Measurements from ENCODE around the gene DOK1. TPM values are rescaled to one million over a fixed set of nuclear protein-coding genes. Genes with fewer than 3 reads are reported as not detected.

DOK1 gene
- total RNA-seq, 1 experiment from 2014 or later, result 2.1 TPM

GRCh38 chr2:74597410-74597809 is 42.9 kb downstream of the DOK1 start:
- no peaks in the 10 kb centered on the region for H3K4me1 Mint-ChIP-seq (ENCODE audit: low read depth, unreplicated experiment)
- CTCF ChIA-PET, result no interaction called here
- H3K27me3 Mint-ChIP-seq (ENCODE audit: unreplicated experiment), result peaks cover 41% of the 10 kb centered on the region
- TF ChIP-seq CTCF (IDR thresholded peaks at IDR 0.05; ENCODE audit: unreplicated experiment), result no peak
- H3K27ac Mint-ChIP-seq (ENCODE audit: unreplicated experiment), result no peak overlapping the region
- no peaks in the 10 kb centered on the region for H3K36me3 Mint-ChIP-seq (ENCODE audit: insufficient read depth, unreplicated experiment)
- no peak for DNase-seq
- BruUV-seq (replicated peaks), result no TSS peak
- intact Hi-C loops (cut with micrococcal nuclease; ENCODE audit: unreplicated experiment), result no loop called here
- no peaks in the 10 kb centered on the region for H3K9me3 Mint-ChIP-seq (ENCODE audit: low read depth, unreplicated experiment)
- no peak overlapping the region for H3K4me3 Mint-ChIP-seq (ENCODE audit: low read depth, unreplicated experiment)

GRCh38 chr2:74599676-74600075 is 45.2 kb downstream of the DOK1 start:
- Mint-ChIP-seq H3K4me1 (ENCODE audit: low read depth, unreplicated experiment) (no peaks in the 10 kb centered on the region), H3K4me3 (ENCODE audit: low read depth, unreplicated experiment) (no peak overlapping the region), H3K36me3 (ENCODE audit: insufficient read depth, unreplicated experiment) (no peaks in the 10 kb centered on the region), H3K9me3 (ENCODE audit: low read depth, unreplicated experiment) (no peaks in the 10 kb centered on the region), H3K27ac (ENCODE audit: unreplicated experiment) (no peak overlapping the region), H3K27me3 (ENCODE audit: unreplicated experiment) (peaks cover 41% of the 10 kb centered on the region)
- no peak for DNase-seq
- no peak for TF ChIP-seq CTCF (IDR thresholded peaks at IDR 0.05; ENCODE audit: unreplicated experiment)
- intact Hi-C loops (cut with micrococcal nuclease; ENCODE audit: unreplicated experiment), result no loop called here
- CTCF ChIA-PET, result no interaction called here
- no TSS peak for BruUV-seq (replicated peaks)

- no peak for DNase-seq
- CTCF ChIA-PET, result no interaction called here
- peaks cover 50% of the 10 kb centered on the region for H3K27me3 Mint-ChIP-seq (ENCODE audit: unreplicated experiment)
- intact Hi-C loops (cut with micrococcal nuclease; ENCODE audit: unreplicated experiment), result no loop called here
- no peak for TF ChIP-seq CTCF (IDR thresholded peaks at IDR 0.05; ENCODE audit: unreplicated experiment)
- no peaks in the 10 kb centered on the region for H3K36me3 Mint-ChIP-seq (ENCODE audit: insufficient read depth, unreplicated experiment)
- no peak overlapping the region for H3K27ac Mint-ChIP-seq (ENCODE audit: unreplicated experiment)
- no peak overlapping the region for H3K4me3 Mint-ChIP-seq (ENCODE audit: low read depth, unreplicated experiment)
- BruUV-seq (replicated peaks), result no TSS peak
- no peaks in the 10 kb centered on the region for H3K9me3 Mint-ChIP-seq (ENCODE audit: low read depth, unreplicated experiment)
- H3K4me1 Mint-ChIP-seq (ENCODE audit: low read depth, unreplicated experiment), result no peaks in the 10 kb centered on the region
These were observed 48.2 kb downstream of the DOK1 start for GRCh38 chr2:74602586-74603281.

GRCh38 chr2:74603282-74604000 is 48.9 kb downstream of the DOK1 start:
- no peak overlapping the region for H3K27ac Mint-ChIP-seq (ENCODE audit: unreplicated experiment)
- no TSS peak for BruUV-seq (replicated peaks)
- no peaks in the 10 kb centered on the region for H3K36me3 Mint-ChIP-seq (ENCODE audit: insufficient read depth, unreplicated experiment)
- no peaks in the 10 kb centered on the region for H3K4me1 Mint-ChIP-seq (ENCODE audit: low read depth, unreplicated experiment)
- no peak for TF ChIP-seq CTCF (IDR thresholded peaks at IDR 0.05; ENCODE audit: unreplicated experiment)
- intact Hi-C loops (cut with micrococcal nuclease; ENCODE audit: unreplicated experiment), result no loop called here
- H3K4me3 Mint-ChIP-seq (ENCODE audit: low read depth, unreplicated experiment), result no peak overlapping the region
- H3K27me3 Mint-ChIP-seq (ENCODE audit: unreplicated experiment), result peaks cover 57% of the 10 kb centered on the region
- H3K9me3 Mint-ChIP-seq (ENCODE audit: low read depth, unreplicated experiment), result no peaks in the 10 kb centered on the region
- no peak for DNase-seq
- CTCF ChIA-PET, result no interaction called here

Measured in Calu3 (cell line).